ENCODE measurements around the gene PNLIP.

PNLIP gene

DNA sequence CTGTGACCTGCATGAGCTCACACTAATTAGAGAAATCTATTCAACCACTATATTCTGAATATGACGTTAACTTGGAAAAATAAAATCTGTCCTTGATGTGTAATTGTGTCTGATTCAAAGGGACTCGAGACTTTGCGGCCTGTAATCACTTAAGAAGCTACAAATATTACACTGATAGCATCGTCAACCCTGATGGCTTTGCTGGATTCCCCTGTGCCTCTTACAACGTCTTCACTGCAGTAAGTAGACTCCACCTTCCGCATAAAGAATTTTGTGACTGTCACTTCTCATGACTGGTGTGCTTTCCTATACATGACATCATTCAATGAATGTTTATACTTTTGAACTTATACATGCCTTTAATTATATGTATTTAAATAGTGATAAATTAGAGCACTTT lies 10.1 kb downstream of the PNLIP start:
- Histone ChIP-seq H3K27me3 (ENCODE audit: low read length) (no peaks in the 10 kb centered on the region), H3K36me3 (ENCODE audit: low read length) (no peaks in the 10 kb centered on the region), H3K4me3 (ENCODE audit: insufficient read depth, low read length, poor library complexity, severe bottlenecking) (no peak overlapping the region), H3K79me2 (ENCODE audit: insufficient read depth, low read length) (no peaks in the 10 kb centered on the region), H4K20me1 (ENCODE audit: low read depth, low read length) (no peaks in the 10 kb centered on the region), H3K27ac (ENCODE audit: low read depth, low read length) (no peak overlapping the region), H3F3A (ENCODE audit: insufficient read depth) (no peaks in the 10 kb centered on the region), H3K9ac (ENCODE audit: low read length) (no peak overlapping the region), H3K4me2 (ENCODE audit: low read depth, low read length, poor library complexity, severe bottlenecking) (no peak overlapping the region), H3K9me2 (replicated peaks; ENCODE audit: insufficient read depth, low read length) (no peaks in the 10 kb centered on the region), H2AFZ (ENCODE audit: low read depth, low read length, severe bottlenecking) (no peak overlapping the region), H3K9me3 (ENCODE audit: insufficient read depth, low read length) (no peaks in the 10 kb centered on the region)
- TF ChIP-seq CTCF (IDR thresholded peaks at IDR 0.05; ENCODE audit: insufficient read depth, low read length, poor library complexity, severe bottlenecking), result no peak
- no peak for TF ChIP-seq EZH2phosphoT487 (conservative IDR thresholded peaks at IDR 0.05; ENCODE audit: low read length)

GRCh38 chr10:116557305-116557880 lies 11.7 kb downstream of the PNLIP start:
- Histone ChIP-seq H4K20me1 (ENCODE audit: low read depth, low read length) (no peaks in the 10 kb centered on the region), H3K27ac (ENCODE audit: low read depth, low read length) (no peak overlapping the region), H3K36me3 (ENCODE audit: low read length) (no peaks in the 10 kb centered on the region), H3K9me2 (replicated peaks; ENCODE audit: insufficient read depth, low read length) (no peaks in the 10 kb centered on the region), H3K4me3 (ENCODE audit: insufficient read depth, low read length, poor library complexity, severe bottlenecking) (no peak overlapping the region), H3K79me2 (ENCODE audit: insufficient read depth, low read length) (no peaks in the 10 kb centered on the region), H3K9ac (ENCODE audit: low read length) (no peak overlapping the region), H3K4me2 (ENCODE audit: low read depth, low read length, poor library complexity, severe bottlenecking) (no peak overlapping the region), H3F3A (ENCODE audit: insufficient read depth) (no peaks in the 10 kb centered on the region), H2AFZ (ENCODE audit: low read depth, low read length, severe bottlenecking) (no peak overlapping the region), H3K9me3 (ENCODE audit: insufficient read depth, low read length) (no peaks in the 10 kb centered on the region), H3K27me3 (ENCODE audit: low read length) (no peaks in the 10 kb centered on the region)
- TF ChIP-seq CTCF (IDR thresholded peaks at IDR 0.05; ENCODE audit: insufficient read depth, low read length, poor library complexity, severe bottlenecking), result no peak
- TF ChIP-seq EZH2phosphoT487 (conservative IDR thresholded peaks at IDR 0.05; ENCODE audit: low read length), result no peak

DNA sequence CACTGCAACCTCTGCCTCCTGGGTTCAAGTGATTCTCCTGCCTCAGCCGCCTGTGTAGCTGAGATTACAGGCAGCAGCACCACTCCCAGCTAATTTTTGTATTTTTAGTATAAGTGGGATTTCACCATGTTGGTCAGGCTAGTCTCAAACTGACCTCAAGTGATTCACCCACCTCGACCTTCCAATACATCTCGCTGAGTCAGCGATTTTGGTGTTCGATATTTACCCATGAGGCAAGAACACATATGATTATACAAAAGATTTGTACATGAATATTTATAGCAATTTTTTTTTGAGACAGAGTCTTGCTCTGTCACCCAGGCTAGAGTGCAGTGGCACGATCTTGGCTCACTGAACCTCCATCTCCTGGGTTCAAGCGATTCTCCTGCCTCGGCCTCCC lies 19.8 kb downstream of the PNLIP start:
- Histone ChIP-seq H3K9me2 (replicated peaks; ENCODE audit: insufficient read depth, low read length) (no peaks in the 10 kb centered on the region), H4K20me1 (ENCODE audit: low read depth, low read length) (no peaks in the 10 kb centered on the region), H3K4me2 (ENCODE audit: low read depth, low read length, poor library complexity, severe bottlenecking) (no peak overlapping the region), H3F3A (ENCODE audit: insufficient read depth) (no peaks in the 10 kb centered on the region), H3K9me3 (ENCODE audit: insufficient read depth, low read length) (no peaks in the 10 kb centered on the region), H3K4me3 (ENCODE audit: insufficient read depth, low read length, poor library complexity, severe bottlenecking) (no peak overlapping the region), H3K27ac (ENCODE audit: low read depth, low read length) (no peak overlapping the region), H3K27me3 (ENCODE audit: low read length) (no peaks in the 10 kb centered on the region), H3K79me2 (ENCODE audit: insufficient read depth, low read length) (no peaks in the 10 kb centered on the region), H3K36me3 (ENCODE audit: low read length) (no peaks in the 10 kb centered on the region), H3K9ac (ENCODE audit: low read length) (no peak overlapping the region), H2AFZ (ENCODE audit: low read depth, low read length, severe bottlenecking) (no peak overlapping the region)
- no peak for TF ChIP-seq EZH2phosphoT487 (conservative IDR thresholded peaks at IDR 0.05; ENCODE audit: low read length)

- no peaks in the 10 kb centered on the region for H4K20me1 ChIP-seq (ENCODE audit: low read depth, low read length)
- no peak overlapping the region for H2AFZ ChIP-seq (ENCODE audit: low read depth, low read length, severe bottlenecking)
- H3K4me2 ChIP-seq (ENCODE audit: low read depth, low read length, poor library complexity, severe bottlenecking), result no peak overlapping the region
- H3K9me2 ChIP-seq (replicated peaks; ENCODE audit: insufficient read depth, low read length), result no peaks in the 10 kb centered on the region
- H3K4me3 ChIP-seq (ENCODE audit: insufficient read depth, low read length, poor library complexity, severe bottlenecking), result no peak overlapping the region
- no peaks in the 10 kb centered on the region for H3K9me3 ChIP-seq (ENCODE audit: insufficient read depth, low read length)
- H3K79me2 ChIP-seq (ENCODE audit: insufficient read depth, low read length), result no peaks in the 10 kb centered on the region
- H3K9ac ChIP-seq (ENCODE audit: low read length), result no peak overlapping the region
- H3K27me3 ChIP-seq (ENCODE audit: low read length), result no peaks in the 10 kb centered on the region
- TF ChIP-seq EZH2phosphoT487 (conservative IDR thresholded peaks at IDR 0.05; ENCODE audit: low read length) (no peak), CTCF (IDR thresholded peaks at IDR 0.05; ENCODE audit: insufficient read depth, low read length, poor library complexity, severe bottlenecking) (no peak)
- H3F3A ChIP-seq (ENCODE audit: insufficient read depth), result no peaks in the 10 kb centered on the region
- no peaks in the 10 kb centered on the region for H3K36me3 ChIP-seq (ENCODE audit: low read length)
- no peak overlapping the region for H3K27ac ChIP-seq (ENCODE audit: low read depth, low read length)
Measured at GRCh38 chr10:116566932-116567331, 21.2 kb downstream of the PNLIP start.

Data from SU-DHL-6 (cell line).